CD4-positive, alpha-beta T cell treated with Interleukin-10 for 1 hour (primary cell): ENCODE data around the gene POTEF.
"Not testable (repeated sequence)": the region's sequence is repeated elsewhere in the genome, so short reads cannot be mapped to it uniquely, and the experiment has no call there.

Experiments used
- DNase-seq: peaks from one replicate; pipeline ENCODE4 v3.0.0-alpha.2; 2020

Gene POTEF

DNA sequence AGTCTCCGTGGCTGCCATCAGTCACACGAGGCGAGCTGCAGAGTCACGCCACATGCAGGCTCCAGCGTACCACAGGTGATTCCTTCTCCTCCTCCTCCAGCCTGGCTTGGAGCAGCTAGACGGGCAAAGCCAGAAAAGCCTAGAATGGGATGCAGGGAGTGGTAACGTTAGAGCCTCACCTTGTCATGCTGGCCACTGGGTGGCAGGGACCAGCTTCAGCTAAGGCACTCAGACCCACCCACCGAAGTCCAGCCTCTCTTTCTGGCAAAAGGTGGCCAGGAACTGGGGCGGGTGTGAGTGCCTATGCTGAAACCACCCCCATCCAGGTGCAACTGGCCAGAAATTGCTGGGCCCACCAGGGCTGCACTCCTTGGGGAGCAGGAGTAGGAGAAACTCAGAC, 1.3 kb downstream of the POTEF start:
- not testable (repeated sequence) for DNase-seq

DNA sequence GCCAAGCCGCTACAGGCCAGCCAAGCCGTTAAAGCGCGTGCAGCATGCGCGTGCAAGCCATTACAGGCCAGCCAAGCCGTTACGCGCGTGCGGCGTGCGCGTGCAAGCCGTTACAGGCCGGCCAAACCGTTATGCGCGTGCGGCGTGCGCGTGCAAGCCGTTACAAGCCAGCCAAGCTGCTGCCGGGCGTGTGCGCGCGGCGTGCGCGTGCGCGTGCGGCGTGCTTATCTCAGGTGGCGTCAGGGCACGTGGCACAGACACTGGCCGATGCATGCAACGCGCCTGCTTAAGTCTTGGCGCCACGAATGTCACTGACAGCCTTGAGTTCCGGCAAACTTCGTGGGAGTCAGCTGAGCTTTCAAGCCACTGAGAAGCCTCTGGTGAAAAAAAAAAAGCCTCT, 8.1 kb downstream of the POTEF start:
- DNase-seq: not testable (repeated sequence)

GRCh38 chr2:130102597-130103363, 26.2 kb downstream of the POTEF start:
- not testable (repeated sequence) for DNase-seq

DNA sequence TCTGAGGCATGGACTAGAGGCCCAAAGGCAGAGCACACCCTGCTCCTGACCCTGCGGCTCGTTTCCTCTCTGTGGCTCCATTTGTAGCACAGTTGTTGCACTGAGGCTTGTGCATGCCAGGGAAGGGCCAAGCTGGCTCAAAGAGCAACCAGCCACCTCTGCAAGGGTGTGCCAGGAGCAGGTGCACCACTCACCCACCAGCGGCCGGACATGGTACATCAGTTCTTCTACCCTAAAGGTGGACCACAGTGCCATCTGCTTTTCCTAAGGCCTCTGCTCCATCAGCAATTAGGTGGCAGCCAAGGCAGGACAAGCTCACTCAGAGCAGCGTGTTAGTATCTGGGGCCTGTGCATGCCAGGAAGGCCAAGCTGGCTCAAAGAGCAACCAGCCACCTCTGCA, 66.4 kb downstream of the POTEF start:
- not testable (repeated sequence) for DNase-seq

DNA sequence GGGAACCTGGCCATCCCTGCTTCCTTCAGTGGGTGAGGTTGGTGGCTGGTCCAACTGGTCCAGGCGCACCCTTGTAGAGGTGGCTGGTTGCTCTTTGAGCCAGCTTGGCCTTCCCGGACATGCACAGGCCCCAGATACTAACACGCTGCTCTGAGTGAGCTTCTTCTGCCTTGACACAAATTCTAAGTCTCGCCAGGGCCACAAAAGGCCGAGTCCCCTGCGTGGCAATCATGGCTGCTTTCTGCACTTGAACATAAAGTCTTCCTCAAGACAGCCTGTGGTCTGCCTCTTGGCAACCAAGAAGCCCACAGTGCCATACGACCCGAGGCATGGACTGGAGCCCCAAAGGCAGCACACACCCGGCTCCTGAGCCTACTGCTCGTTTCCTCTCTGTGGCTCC, 69.0 kb downstream of the POTEF start:
- not testable (repeated sequence) for DNase-seq

DNA sequence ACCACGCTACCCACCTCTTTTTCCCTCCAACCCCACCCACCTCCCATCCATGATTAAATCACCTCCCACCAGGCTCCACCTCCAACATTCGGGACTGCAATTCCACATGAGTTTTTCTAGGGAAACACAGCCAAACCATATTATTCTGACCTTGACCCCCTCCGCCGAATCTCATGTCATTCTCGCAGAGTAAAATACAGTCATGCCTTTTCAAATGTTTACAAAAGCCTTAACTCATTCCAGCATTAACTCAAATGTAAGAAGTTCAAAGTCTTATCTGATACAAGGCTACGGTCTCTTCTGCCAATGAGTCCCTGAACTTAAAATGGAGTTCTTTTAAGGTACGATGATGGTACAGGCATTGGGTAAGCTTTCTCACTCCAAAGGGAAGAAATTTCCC, 72.7 kb downstream of the POTEF start:
- DNase-seq: not testable (repeated sequence)

GRCh38 chr2:130053217-130053911, 75.7 kb downstream of the POTEF start:
- DNase-seq: not testable (repeated sequence)

DNA sequence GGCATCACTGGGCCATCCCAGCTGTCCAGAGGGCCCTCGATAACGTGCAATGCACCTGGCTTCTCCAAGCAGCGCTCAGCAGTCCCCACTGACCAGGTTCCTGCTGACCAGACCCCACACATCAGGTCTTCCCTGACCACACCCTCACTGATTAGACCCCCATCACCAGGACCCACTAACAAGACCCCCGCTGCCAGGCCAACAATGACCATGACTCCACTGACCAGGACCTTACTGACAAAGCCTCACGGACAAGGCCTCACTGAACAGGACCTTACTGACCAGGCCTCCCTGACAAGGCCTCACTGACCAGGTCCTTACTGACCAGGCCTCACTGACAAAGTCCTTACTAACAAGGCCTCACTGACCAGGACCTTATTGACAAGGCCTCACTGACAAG, 76.6 kb downstream of the POTEF start:
- DNase-seq: not testable (repeated sequence)

DNA sequence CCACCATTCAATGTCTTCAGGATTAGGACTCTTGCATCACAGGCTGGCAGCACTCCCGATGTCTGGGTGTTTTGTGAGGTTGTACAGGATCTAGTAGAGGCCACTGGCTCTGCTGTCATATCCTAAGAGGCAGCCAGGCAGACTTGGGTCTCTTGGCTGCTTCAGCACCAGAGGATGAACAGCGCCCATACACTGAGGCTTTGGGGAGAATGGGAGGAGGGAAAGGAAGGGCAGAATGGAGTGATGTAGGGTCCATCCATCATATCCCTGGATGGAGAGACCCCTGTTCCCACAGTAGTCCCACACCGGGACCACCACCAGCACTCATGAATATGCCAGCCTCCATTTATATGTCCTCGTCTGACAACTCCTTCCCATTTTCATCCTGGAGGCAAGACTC, 80.6 kb downstream of the POTEF start:
- DNase-seq: not testable (repeated sequence)

DNA sequence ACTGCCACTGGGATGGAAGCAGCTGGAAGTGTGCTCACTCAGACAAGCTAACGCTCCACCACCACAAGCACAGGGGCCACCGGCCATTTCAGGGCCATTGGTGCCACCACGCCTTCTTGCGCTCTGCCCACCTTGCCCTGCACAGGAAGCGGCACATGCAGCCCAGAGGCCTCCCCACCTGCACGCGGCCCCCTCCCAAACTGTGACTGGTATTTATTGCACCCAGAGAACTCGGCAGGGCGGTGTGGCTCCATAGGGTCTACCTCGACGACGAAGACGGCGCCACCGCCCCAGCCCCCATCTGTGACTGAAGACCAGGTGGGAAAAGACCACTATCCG, 90.8 kb downstream of the POTEF start:
- not testable (repeated sequence) for DNase-seq

DNA sequence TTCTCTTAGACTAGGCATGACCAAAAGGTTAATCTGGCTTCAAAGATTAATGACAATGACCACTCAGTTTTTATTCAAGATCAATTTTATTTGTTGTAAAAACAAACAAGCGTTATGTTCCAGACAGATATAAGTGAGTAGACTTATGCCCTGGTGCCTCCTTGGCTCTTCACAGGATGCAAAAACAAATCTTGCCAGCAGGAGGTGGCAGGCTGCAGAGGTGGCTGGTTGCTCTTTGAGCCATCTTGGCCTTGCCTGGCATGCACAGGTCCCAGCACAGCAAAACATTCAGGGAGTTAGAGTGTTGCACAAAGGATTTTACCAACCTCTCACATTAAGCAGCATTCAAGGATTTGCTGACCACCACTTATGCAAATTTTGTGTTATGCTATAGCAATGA, 103.1 kb downstream of the POTEF start:
- DNase-seq: not testable (repeated sequence)
